ENCODE results near the gene RAI14.

DNA sequence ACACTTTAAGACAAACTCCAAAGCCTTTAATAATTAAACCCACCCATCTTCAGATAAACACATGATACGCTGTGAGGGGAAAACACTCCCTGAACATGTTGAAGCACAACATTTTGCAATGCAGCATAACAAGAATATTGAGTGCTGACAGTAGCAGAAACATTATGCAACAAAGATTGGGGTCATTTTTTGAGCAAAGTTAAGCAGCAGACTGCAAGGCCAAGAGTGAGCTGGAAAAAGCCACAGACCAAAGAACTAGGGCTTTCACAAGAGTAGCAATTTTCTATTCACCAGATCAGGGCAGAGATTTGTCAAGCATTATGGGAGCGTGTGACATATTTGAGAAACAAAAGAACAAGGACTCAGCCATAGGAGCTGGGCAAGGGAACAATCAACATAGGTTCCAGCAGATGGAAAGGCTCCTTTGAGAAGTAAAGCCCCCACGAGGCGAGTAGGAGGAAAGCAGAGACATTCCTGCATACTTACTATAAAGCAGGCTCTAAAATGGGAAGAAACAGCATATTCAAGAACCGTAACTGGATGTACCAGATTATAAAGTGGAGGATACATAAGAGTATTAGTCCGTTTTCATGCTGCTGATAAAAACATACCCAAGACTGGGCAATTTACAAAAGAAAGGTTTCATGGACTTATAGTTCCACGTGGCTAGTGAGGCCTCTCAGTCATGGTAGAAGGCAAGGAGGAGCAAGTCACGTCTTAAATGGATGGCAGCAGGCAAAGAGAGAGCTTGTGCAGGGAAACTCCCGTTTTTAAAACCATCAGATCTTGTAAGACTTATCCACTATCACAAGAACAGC, 178.1 kb downstream of the RAI14 start:
- TF ChIP-seq, protein P1, sequence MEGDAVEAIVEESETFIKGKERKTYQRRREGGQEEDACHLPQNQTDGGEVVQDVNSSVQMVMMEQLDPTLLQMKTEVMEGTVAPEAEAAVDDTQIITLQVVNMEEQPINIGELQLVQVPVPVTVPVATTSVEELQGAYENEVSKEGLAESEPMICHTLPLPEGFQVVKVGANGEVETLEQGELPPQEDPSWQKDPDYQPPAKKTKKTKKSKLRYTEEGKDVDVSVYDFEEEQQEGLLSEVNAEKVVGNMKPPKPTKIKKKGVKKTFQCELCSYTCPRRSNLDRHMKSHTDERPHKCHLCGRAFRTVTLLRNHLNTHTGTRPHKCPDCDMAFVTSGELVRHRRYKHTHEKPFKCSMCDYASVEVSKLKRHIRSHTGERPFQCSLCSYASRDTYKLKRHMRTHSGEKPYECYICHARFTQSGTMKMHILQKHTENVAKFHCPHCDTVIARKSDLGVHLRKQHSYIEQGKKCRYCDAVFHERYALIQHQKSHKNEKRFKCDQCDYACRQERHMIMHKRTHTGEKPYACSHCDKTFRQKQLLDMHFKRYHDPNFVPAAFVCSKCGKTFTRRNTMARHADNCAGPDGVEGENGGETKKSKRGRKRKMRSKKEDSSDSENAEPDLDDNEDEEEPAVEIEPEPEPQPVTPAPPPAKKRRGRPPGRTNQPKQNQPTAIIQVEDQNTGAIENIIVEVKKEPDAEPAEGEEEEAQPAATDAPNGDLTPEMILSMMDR (IDR thresholded peaks at IDR 0.05 in 4 of 5, conservative IDR thresholded peaks at IDR 0.05 in 1 of 5): no peak
- TF ChIP-seq POLR2A (IDR thresholded peaks at IDR 0.05): no peak
